Heart left ventricle (tissue), 13 donors: ENCODE measurements around the gene ZNF346.

Experiments
- CTCF ChIP-seq, 12 donors: fragments of 200-600 bp; sonication (generic) in 4 of 12; IDR thresholded peaks; one replicate each; pipeline versions ENCODE4 v1.5.0 to v1.8.0; 2018 to 2022; ENCODE audit warnings: antibody characterized with exemption in 12 of 12, mild to moderate bottlenecking in 5 of 12
- POLR2A ChIP-seq, 2 donors: fragments of 450-650 bp; IDR thresholded peaks; one replicate each; pipeline ENCODE4 v1.6.1; 2017; ENCODE audit warnings: antibody characterized with exemption in 2 of 2, mild to moderate bottlenecking in 2 of 2, moderate library complexity in 2 of 2
- donor health status: ischemic (EF 13 %, LVEDD 7.1; RV severe dilation, severe dysfunction).
- donor health status: DM: no; HTN: yes; CAD: no.
- donor health status: DM: no; HTN: no; CAD: no.
- donor health status: ischemic (EF 25% LVEDD 6.9; RV normal size, moderate dysfunction).
- donor health status: ischemic (EF 25% LVEDD 5.7; RV mildly dilated, moderate dysfunction).
- donor health status: ischemic (EF 35%, LVEDD 5.7; RV mildly dilated, moderate dysfunction).
- donor health status: nonischemic (EF 11% LVEDD 7.7; RV severe dilation, severe dysfunction).
- donor health status: DM: yes; HTN: yes; CAD: no.
- donor health status: PGD.
- donor health status: ischemic (EF 29% LVEDD 5.4; RV normal size, mild dysfunction).
- donor health status: nonischemic (EF 23%, LVEDD 6.1; RV moderate dilation, normal function).

GRCh38 chr5:177097016-177097985 is 74.8 kb downstream of the ZNF346 start:
- no peak for TF ChIP-seq POLR2A (IDR thresholded peaks at IDR 0.05)
- TF ChIP-seq CTCF (IDR thresholded peaks at IDR 0.05): no peak
